ENCODE results near the gene IFNW1.
"Not testable (repeated sequence)": the region's sequence is repeated elsewhere in the genome, so short reads cannot be mapped to it uniquely, and the experiment has no call there.

DNA sequence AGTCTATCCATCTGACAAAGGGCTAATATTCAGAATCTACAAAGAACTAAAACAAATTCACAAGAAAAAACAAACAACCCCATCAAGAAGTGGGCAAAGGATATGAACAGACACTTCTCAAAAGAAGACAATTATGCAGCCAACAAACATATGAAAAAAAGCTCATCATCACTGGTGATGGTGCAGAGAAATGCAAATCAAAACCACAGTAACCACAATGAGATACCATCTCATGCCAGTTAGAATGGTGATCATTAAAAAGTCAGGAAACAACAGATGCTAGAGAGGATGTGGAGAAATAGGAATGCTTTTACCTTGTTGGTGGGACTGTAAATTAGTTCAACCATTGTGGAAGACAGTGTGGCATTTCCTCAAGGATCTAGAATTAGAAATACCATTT, 13.4 kb downstream of the IFNW1 start:
- TF ChIP-seq CTCF (conservative IDR thresholded peaks at IDR 0.05); EZH2 (IDR thresholded peaks at IDR 0.05; ENCODE audit: low read depth): not testable (repeated sequence)
